A375 (cell line): ENCODE data around the gene MAPK9. TPM values are rescaled to one million over a fixed set of nuclear protein-coding genes. Genes with fewer than 3 reads are reported as not detected.

Source experiments
- total RNA-seq: library from RNA; depleted of rRNA; stranded (reverse); fragments of >200 nt; shearing (Covaris generic); gene quantifications from 2 replicates; pipeline ENCODE4 v1.2.3, GENCODE V29; 2014; rRNA removed

Gene MAPK9
- 13.3 and 15.3 TPM in 2 replicates for total RNA-seq

GRCh38 chr5:180291943-180292831 lies at the start of gene MAPK9:
TSS of gene MAPK9 (minus strand) at chr5:180292083. CDS start at chr5:180280561, 11,522 bp downstream.

GRCh38 chr5:180209137-180209581 lies 82.7 kb downstream of the MAPK9 start, which contains the start of gene RASGEF1C:
TSS of gene RASGEF1C (minus strand) at chr5:180209211. CDS start at chr5:180138052, 71,159 bp downstream.

Other genes starting within 250 kb of the MAPK9 start
- gene RNF130, start 220.3 kb downstream of the MAPK9 start, total RNA-seq, result 35.6 and 40.2 TPM in 2 replicates
- gene RASGEF1C, start 82.9 kb downstream of the MAPK9 start, total RNA-seq, result 0.32 TPM in 1 of 2 replicates, not detected in the other
- 32.9 and 37.4 TPM in 2 replicates for gene GFPT2, start 61.3 kb upstream of the MAPK9 start, total RNA-seq
- gene CNOT6, start 202.3 kb upstream of the MAPK9 start, total RNA-seq, result 5.9 and 8.4 TPM in 2 replicates